Measurements from ENCODE around the gene NCS1.

DNA sequence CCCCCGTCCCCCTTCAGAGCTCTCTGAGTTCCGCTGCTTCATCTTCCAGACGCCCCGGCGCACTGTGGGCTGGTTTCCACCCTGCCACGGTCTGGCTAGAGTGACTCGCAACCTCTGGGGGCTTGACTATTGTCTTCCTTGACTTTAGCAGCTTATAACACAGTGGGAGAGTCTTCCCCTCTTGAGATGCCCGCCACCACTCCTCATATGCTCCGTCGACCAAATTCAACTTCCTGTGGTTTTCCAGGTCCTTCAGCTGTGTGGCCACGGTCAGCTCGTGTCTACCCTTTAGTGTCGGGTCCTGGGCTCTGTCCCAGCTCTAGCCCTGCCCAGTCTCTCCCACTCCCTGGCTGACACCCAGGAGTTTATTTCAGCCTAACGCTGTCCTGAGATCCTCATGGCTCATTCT, 28.2 kb upstream of the NCS1 start:
- TF ChIP-seq EZH2 (IDR thresholded peaks at IDR 0.05; ENCODE audit: insufficient read depth, poor library complexity, severe bottlenecking), result no peak
- TF ChIP-seq EZH2phosphoT487 (IDR thresholded peaks at IDR 0.05; ENCODE audit: insufficient read depth, low read depth), result no peak
